ENCODE data around the gene HSP90B1.

HSP90B1 gene

GRCh38 chr12:103978384-103978982, 48.3 kb downstream of the HSP90B1 start:
- TF ChIP-seq CTCF (IDR thresholded peaks at IDR 0.05; ENCODE audit: extremely low read depth, missing control alignments) = no peak
- DNase-seq (ENCODE audit: low spot score) = no peak

GRCh38 chr12:103986829-103987228, 56.6 kb downstream of the HSP90B1 start:
- no peak for TF ChIP-seq CTCF (IDR thresholded peaks at IDR 0.05; ENCODE audit: extremely low read depth, missing control alignments)
- no peak for DNase-seq (ENCODE audit: low spot score)

GRCh38 chr12:103994235-103994634, 64.0 kb downstream of the HSP90B1 start:
- TF ChIP-seq CTCF (IDR thresholded peaks at IDR 0.05; ENCODE audit: extremely low read depth, missing control alignments) = no peak
- no peak for DNase-seq (ENCODE audit: low spot score)

- no peak for TF ChIP-seq CTCF (IDR thresholded peaks at IDR 0.05; ENCODE audit: extremely low read depth, missing control alignments)
- DNase-seq (ENCODE audit: low spot score) = no peak
Measured at GRCh38 chr12:103996595-103996994, 66.4 kb downstream of the HSP90B1 start.

- TF ChIP-seq CTCF (IDR thresholded peaks at IDR 0.05; ENCODE audit: extremely low read depth, missing control alignments) = no peak
- DNase-seq (ENCODE audit: low spot score) = no peak
Measured at GRCh38 chr12:103997286-103997900, 67.2 kb downstream of the HSP90B1 start.

All from GM20000 (cell line).